BE2C (cell line): ENCODE results near the gene MFSD1.
A peak's percentile ranks its signal among the peaks of the same experiment; 100 is the strongest.
"Not testable (repeated sequence)": the region's sequence is repeated elsewhere in the genome, so short reads cannot be mapped to it uniquely, and the experiment has no call there.

Experiments used
- DNase-seq: peaks from one replicate; pipeline ENCODE4 v3.0.0-alpha.2; 2020
- H3K27me3 ChIP-seq: fragments of 250-450 bp; sonication (Bioruptor Pico); 2 replicates; pipeline ENCODE4 v1.5.1; 2020; ENCODE audit warnings: mild to moderate bottlenecking
- H3K36me3 ChIP-seq: fragments of 250-450 bp; sonication (Bioruptor Pico); 2 replicates; pipeline ENCODE4 v1.5.1; 2020; ENCODE audit warnings: mild to moderate bottlenecking
- H3K4me1 ChIP-seq: fragments of 250-450 bp; sonication (Bioruptor Pico); 2 replicates; pipeline ENCODE4 v1.5.1; 2020
- H3K4me3 ChIP-seq: 2 replicates; pipeline ENCODE4 v1.5.1; 2011; ENCODE audit warnings: low read depth, low read length
- H3K9me3 ChIP-seq: fragments of 250-450 bp; sonication (Bioruptor Pico); 2 replicates; pipeline ENCODE4 v1.5.1; 2020
- CTCF ChIP-seq: IDR thresholded peaks from 2 replicates; pipeline ENCODE4 v1.5.1; 2012; ENCODE audit warnings: mild to moderate bottlenecking, low read depth, low read length

MFSD1 gene

DNA sequence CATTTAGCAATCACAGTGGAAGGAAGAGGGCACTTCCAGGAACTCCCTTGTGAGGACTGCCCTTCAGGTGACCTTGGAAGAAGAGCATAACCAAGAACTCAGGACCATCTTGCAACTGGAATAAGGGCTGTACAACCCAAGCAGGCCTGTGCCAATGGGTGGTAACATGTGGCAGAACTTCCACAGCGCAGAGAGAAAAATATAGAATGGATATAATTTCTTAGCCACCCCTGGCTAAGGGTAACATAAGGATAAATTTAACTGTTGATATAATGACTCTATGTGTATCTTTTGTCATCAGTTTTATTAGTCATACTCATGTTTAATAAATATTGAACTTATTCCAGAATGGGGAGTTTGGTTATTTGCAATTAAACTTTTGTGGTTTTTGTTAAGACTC, 13.4 kb upstream of the MFSD1 start:
- no peak for TF ChIP-seq CTCF
- Histone ChIP-seq H3K4me1 (peaks cover 16% of the 10 kb centered on the region), H3K27me3 (no peaks in the 10 kb centered on the region)

DNA sequence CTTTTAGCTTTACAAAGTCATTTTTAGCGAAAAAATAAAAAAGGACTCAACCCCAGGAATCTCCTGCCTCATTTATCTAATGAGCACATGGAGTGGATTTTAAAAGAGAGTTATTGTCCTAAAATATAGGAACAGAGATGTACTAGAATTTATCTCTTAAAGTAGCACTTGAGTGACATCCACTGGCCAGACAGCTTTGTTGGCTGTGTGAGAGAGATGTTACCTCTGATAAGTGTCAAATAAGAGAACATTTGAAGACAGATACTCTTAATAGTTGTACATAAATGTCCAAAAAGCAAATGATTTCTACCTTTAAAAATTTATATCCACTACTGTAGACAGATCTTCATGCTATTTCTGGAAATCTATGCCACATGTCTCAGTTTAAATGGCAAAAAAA, 12.3 kb upstream of the MFSD1 start:
- Histone ChIP-seq H3K27me3 (no peaks in the 10 kb centered on the region), H3K9me3 (no peaks in the 10 kb centered on the region), H3K36me3 (no peaks in the 10 kb centered on the region), H3K4me1 (peaks cover 16% of the 10 kb centered on the region), H3K4me3 (no peak overlapping the region)
- TF ChIP-seq CTCF, result peak; percentile 56
- DNase-seq, result peak; percentile 32

More for the DNA sequence above, 13.4 kb upstream of the MFSD1 start:
- no peak for DNase-seq
- H3K4me3 ChIP-seq, result no peak overlapping the region
- no peaks in the 10 kb centered on the region for H3K9me3 ChIP-seq
- H3K36me3 ChIP-seq, result no peaks in the 10 kb centered on the region

DNA sequence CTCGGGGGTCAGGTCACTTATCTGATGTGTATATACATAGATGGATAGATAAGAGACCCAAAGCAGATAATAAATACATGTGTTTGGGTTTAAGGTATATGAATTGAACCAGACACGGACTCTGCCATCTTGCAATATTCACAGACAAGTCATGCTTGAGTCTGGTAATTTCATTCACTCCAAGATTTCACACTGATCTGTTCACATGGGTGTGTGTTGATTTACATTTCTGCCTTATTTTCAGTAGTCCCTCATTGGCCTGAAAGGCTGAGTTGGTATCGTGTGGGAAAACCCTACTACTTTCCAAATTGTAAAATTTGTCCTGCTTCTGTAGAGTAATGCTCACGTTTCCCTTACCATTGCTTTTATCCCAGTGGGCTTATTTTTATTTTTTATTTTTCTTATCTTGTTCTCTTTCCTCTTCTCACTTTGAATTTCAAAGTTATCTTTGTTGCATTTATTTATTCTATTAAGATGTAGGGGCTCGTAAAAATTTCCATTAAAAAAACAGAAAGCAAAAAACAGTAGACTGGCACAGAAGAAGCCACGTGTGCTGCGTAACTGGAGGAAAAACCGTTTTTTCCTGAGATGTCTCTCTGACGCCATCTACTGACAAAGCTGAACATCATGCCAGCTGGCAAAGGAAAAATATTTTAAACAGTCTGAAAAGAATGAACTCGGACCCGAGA, 10.8 kb upstream of the MFSD1 start:
- DNase-seq, result peak; percentile 38
- H3K4me1 ChIP-seq, result peaks cover 16% of the 10 kb centered on the region
- peak overlapping the region; percentile 47 for H3K4me3 ChIP-seq
- TF ChIP-seq CTCF, result peak; percentile 91
- no peaks in the 10 kb centered on the region; the same call in 1 of the 2 replicates for H3K27me3 ChIP-seq
- no peaks in the 10 kb centered on the region for H3K9me3 ChIP-seq
- no peaks in the 10 kb centered on the region for H3K36me3 ChIP-seq

DNA sequence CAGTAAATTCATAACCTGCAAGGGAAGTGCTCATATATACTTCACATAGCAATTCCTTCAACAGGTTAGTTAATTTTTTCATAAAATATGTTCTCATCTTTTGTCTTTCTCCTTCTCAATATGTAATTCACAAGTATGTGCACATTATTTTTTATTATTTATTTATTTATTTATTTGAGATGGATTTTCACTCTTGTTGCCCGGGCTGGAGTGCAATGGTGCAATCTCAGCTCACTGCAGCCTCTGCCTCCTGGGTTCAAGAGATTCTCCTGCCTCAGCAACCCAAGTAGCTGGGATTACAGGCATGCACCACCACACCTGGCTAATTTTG, 10.3 kb upstream of the MFSD1 start:
- not testable (repeated sequence) for H3K27me3 ChIP-seq, DNase-seq, H3K36me3 ChIP-seq, H3K9me3 ChIP-seq
- H3K4me3 ChIP-seq, result peak overlapping the region; percentile 47
- peaks cover 16% of the 10 kb centered on the region for H3K4me1 ChIP-seq

DNA sequence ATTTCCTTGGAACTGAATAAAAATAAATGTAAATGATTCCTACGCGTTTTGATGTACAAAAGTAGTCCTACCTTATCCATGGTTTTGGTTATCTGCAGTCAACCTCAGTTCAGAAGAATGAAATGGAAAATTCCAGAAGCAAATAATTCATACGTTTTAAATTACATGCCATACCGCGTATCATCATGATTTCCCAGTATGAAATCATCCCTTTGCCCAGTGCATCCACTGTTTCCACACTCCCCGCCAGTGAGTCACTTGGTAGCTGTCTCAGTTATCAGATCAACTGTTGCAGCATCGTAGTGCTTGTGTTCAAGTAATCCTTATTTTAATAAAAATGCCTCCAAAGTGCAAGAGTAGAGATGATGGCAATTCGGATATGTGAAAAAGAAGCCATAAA, 9.1 kb upstream of the MFSD1 start:
- peak; percentile 32 for DNase-seq
- no peak overlapping the region for H3K4me3 ChIP-seq
- peaks cover 3% of the 10 kb centered on the region; the same call in 1 of the 2 replicates for H3K27me3 ChIP-seq
- no peak for TF ChIP-seq CTCF
- H3K9me3 ChIP-seq, result no peaks in the 10 kb centered on the region
- H3K36me3 ChIP-seq, result no peaks in the 10 kb centered on the region
- H3K4me1 ChIP-seq, result peaks cover 16% of the 10 kb centered on the region

DNA sequence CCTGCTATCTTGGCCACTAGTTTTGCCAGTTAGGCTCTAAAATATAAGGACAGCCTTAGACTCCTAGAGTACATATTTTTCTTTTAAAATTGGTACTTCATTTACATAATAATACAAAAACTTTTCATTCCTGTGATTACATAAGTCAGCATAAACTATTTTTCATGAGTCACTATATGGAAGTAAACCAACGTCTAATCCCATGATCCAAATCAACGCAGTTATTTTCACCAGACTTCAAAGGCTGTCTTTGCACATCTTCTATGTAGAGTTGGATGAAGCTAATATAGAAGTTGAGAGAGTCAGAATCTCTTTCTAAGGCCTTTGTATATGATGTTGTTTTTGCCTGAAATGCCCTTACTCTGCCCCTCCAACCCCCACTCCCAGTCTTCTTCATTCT, 7.6 kb upstream of the MFSD1 start:
- no peak for DNase-seq
- Histone ChIP-seq H3K4me3 (no peak overlapping the region), H3K4me1 (peaks cover 18% of the 10 kb centered on the region), H3K36me3 (no peaks in the 10 kb centered on the region), H3K9me3 (no peaks in the 10 kb centered on the region), H3K27me3 (peaks cover 3% of the 10 kb centered on the region; the same call in 1 of the 2 replicates)
- no peak for TF ChIP-seq CTCF
